SU-DHL-6 (cell line): ENCODE data around the gene EPB41L4B.

Experiments used
- H2AFZ ChIP-seq: fragments of 200-600 bp; sonication (generic); 2 replicates; pipeline ENCODE4 v1.6.1; 2014; ENCODE audit warnings: low read depth, mild to moderate bottlenecking, moderate library complexity, mixed read lengths, antibody characterized with exemption, low read length; ENCODE audit not compliant: severe bottlenecking
- H3F3A ChIP-seq: fragments of 200-600 bp; shearing (Covaris generic); 2 replicates; pipeline ENCODE4 v1.6.0; 2016; ENCODE audit warnings: antibody characterized with exemption, mild to moderate bottlenecking; ENCODE audit not compliant: insufficient read depth
- H3K27ac ChIP-seq: fragments of 200-600 bp; sonication (generic); 2 replicates; pipeline ENCODE4 v1.5.1; 2016; ENCODE audit warnings: low read depth, mild to moderate bottlenecking, low read length, moderate library complexity, mixed read lengths
- H3K27me3 ChIP-seq: fragments of 200-600 bp; sonication (generic), shearing (Covaris generic); 2 replicates; pipeline ENCODE4 v1.6.0; 2014; ENCODE audit warnings: mild to moderate bottlenecking, low read length
- H3K36me3 ChIP-seq: fragments of 200-600 bp; sonication (generic); 2 replicates; pipeline ENCODE4 v1.6.1; 2014; ENCODE audit warnings: mild to moderate bottlenecking, low read length, mixed read lengths
- H3K4me2 ChIP-seq: fragments of 300-600, 200-600 bp; shearing (Covaris generic), sonication (generic); 2 replicates; pipeline ENCODE4 v1.6.0; 2014; ENCODE audit warnings: low read length, low read depth, mild to moderate bottlenecking; ENCODE audit not compliant: poor library complexity, severe bottlenecking
- H3K4me3 ChIP-seq: fragments of 200-600 bp; sonication (generic); 2 replicates; pipeline ENCODE4 v1.5.1; 2014; ENCODE audit warnings: antibody characterized with exemption, low read length, mild to moderate bottlenecking, mixed read lengths; ENCODE audit not compliant: insufficient read depth, poor library complexity, severe bottlenecking
- H3K79me2 ChIP-seq: fragments of 200-600 bp; sonication (generic); 2 replicates; pipeline ENCODE4 v1.6.1; 2014; ENCODE audit warnings: mild to moderate bottlenecking, low read length, moderate library complexity; ENCODE audit not compliant: insufficient read depth
- H3K9ac ChIP-seq: fragments of 200-600 bp; sonication (generic); 2 replicates; pipeline ENCODE4 v1.7.0; 2014; ENCODE audit warnings: mild to moderate bottlenecking, low read length
- H3K9me2 ChIP-seq: fragments of 200-600 bp; sonication (generic); replicated peaks from 2 replicates; pipeline ENCODE4 v1.6.1; 2014; ENCODE audit warnings: low read length; ENCODE audit not compliant: insufficient read depth
- H3K9me3 ChIP-seq: fragments of 200-600 bp; sonication (generic); 2 replicates; pipeline ENCODE4 v1.6.1; 2014; ENCODE audit warnings: low read length, mixed read lengths; ENCODE audit not compliant: insufficient read depth
- H4K20me1 ChIP-seq: fragments of 200-600 bp; sonication (generic); 2 replicates; pipeline ENCODE4 v1.6.1; 2014; ENCODE audit warnings: low read depth, mild to moderate bottlenecking, antibody characterized with exemption, low read length, moderate library complexity, mixed read lengths
- CTCF ChIP-seq: fragments of 200-600 bp; sonication (generic); IDR thresholded peaks from one replicate; pipeline ENCODE4 v1.5.1; 2017; ENCODE audit warnings: antibody characterized with exemption, mild to moderate bottlenecking, low read length, moderate library complexity; ENCODE audit not compliant: insufficient read depth, poor library complexity, severe bottlenecking
- EZH2phosphoT487 ChIP-seq: fragments of 200-600 bp; sonication (generic), shearing (Covaris generic); conservative IDR thresholded peaks from 2 replicates; pipeline ENCODE4 v1.6.1; 2018; ENCODE audit warnings: mild to moderate bottlenecking, antibody characterized with exemption, low read length, moderate library complexity, mixed read lengths

Gene EPB41L4B

GRCh38 chr9:109355564-109356297, 34.9 kb upstream of the EPB41L4B start:
- Histone ChIP-seq H3K27ac (no peak overlapping the region), H2AFZ (no peak overlapping the region), H3F3A (no peaks in the 10 kb centered on the region), H3K27me3 (no peaks in the 10 kb centered on the region), H3K4me3 (no peak overlapping the region), H3K4me2 (no peak overlapping the region), H3K36me3 (no peaks in the 10 kb centered on the region), H4K20me1 (no peaks in the 10 kb centered on the region), H3K79me2 (no peaks in the 10 kb centered on the region), H3K9me3 (no peaks in the 10 kb centered on the region), H3K9ac (no peak overlapping the region), H3K9me2 (no peaks in the 10 kb centered on the region)
- TF ChIP-seq EZH2phosphoT487 (no peak), CTCF (no peak)

- no peaks in the 10 kb centered on the region for H3K36me3 ChIP-seq
- no peaks in the 10 kb centered on the region for H3F3A ChIP-seq
- no peaks in the 10 kb centered on the region for H4K20me1 ChIP-seq
- H2AFZ ChIP-seq, result no peak overlapping the region
- H3K9me2 ChIP-seq, result no peaks in the 10 kb centered on the region
- H3K4me2 ChIP-seq, result no peak overlapping the region
- no peaks in the 10 kb centered on the region for H3K79me2 ChIP-seq
- H3K9me3 ChIP-seq, result no peaks in the 10 kb centered on the region
- no peak overlapping the region for H3K9ac ChIP-seq
- H3K27me3 ChIP-seq, result no peaks in the 10 kb centered on the region
- TF ChIP-seq CTCF, result no peak
- TF ChIP-seq EZH2phosphoT487, result no peak
- no peak overlapping the region for H3K4me3 ChIP-seq
- no peak overlapping the region for H3K27ac ChIP-seq
Observed at GRCh38 chr9:109354190-109354589, 33.3 kb upstream of the EPB41L4B start.

- Histone ChIP-seq H3K4me2 (no peak overlapping the region), H3K27ac (no peak overlapping the region), H3F3A (no peaks in the 10 kb centered on the region), H3K27me3 (no peaks in the 10 kb centered on the region), H3K9me2 (no peaks in the 10 kb centered on the region), H2AFZ (no peak overlapping the region), H3K4me3 (no peak overlapping the region), H3K79me2 (no peaks in the 10 kb centered on the region), H3K36me3 (no peaks in the 10 kb centered on the region), H3K9ac (no peak overlapping the region), H4K20me1 (no peaks in the 10 kb centered on the region), H3K9me3 (no peaks in the 10 kb centered on the region)
- TF ChIP-seq EZH2phosphoT487, result no peak
Observed at GRCh38 chr9:109351032-109351431, 30.2 kb upstream of the EPB41L4B start.

GRCh38 chr9:109349421-109349846, 28.6 kb upstream of the EPB41L4B start:
- no peak for TF ChIP-seq CTCF
- no peak for TF ChIP-seq EZH2phosphoT487
- Histone ChIP-seq H4K20me1 (no peaks in the 10 kb centered on the region), H3K4me3 (no peak overlapping the region), H3K79me2 (no peaks in the 10 kb centered on the region), H3K36me3 (no peaks in the 10 kb centered on the region), H3K9me3 (no peaks in the 10 kb centered on the region), H3K9ac (no peak overlapping the region), H3F3A (no peaks in the 10 kb centered on the region), H3K27ac (no peak overlapping the region), H3K4me2 (no peak overlapping the region), H2AFZ (no peak overlapping the region), H3K27me3 (no peaks in the 10 kb centered on the region), H3K9me2 (no peaks in the 10 kb centered on the region)
